Spleen (tissue), 11 donors: ENCODE results near the gene SLC9A4. TPM values are rescaled to one million over a fixed set of nuclear protein-coding genes. Genes with fewer than 3 reads are reported as not detected.

Experiments used
- DNase-seq: peaks from one replicate; pipeline ENCODE4 v3.0.0-alpha.2; 2020
- H3K27ac ChIP-seq, 8 donors: fragments of 200-600 bp; sonication (generic) in 7 of 8; 1 replicate in 4 of 8; 2 replicates in 4 of 8; pipeline versions ENCODE4 v1.5.0 to v1.8.0; 2016 to 2021; ENCODE audit warnings: inconsistent platforms in 4 of 8, mild to moderate bottlenecking in 4 of 8, moderate library complexity in 1 of 8
- H3K27me3 ChIP-seq, 7 donors: fragments of 200-600 bp; sonication (generic) in 6 of 7; replicated peaks in 1 of 7; 1 replicate in 4 of 7; 2 replicates in 3 of 7; pipeline versions ENCODE4 v1.5.0 to v1.8.0; 2016 to 2021; ENCODE audit warnings: inconsistent platforms in 3 of 7, mild to moderate bottlenecking in 1 of 7
- H3K36me3 ChIP-seq, 6 donors: fragments of 200-600 bp; sonication (generic) in 5 of 6; 1 replicate in 4 of 6; 2 replicates in 2 of 6; pipeline versions ENCODE4 v1.5.0 to v1.8.0; 2016 to 2021; ENCODE audit warnings: inconsistent platforms in 2 of 6
- H3K4me1 ChIP-seq, 6 donors: fragments of 200-600 bp; sonication (generic) in 5 of 6; 1 replicate in 3 of 6; 2 replicates in 3 of 6; pipeline versions ENCODE4 v1.5.0 to v1.8.0; 2016 to 2021; ENCODE audit warnings: inconsistent platforms in 3 of 6
- H3K4me3 ChIP-seq, 8 donors: fragments of 200-600 bp; sonication (generic) in 7 of 8; 1 replicate in 4 of 8; 2 replicates in 4 of 8; pipeline versions ENCODE4 v1.5.0 to v1.8.0; 2016 to 2021; ENCODE audit warnings: inconsistent platforms in 4 of 8, mild to moderate bottlenecking in 4 of 8, moderate library complexity in 2 of 8
- H3K9me3 ChIP-seq, 8 donors: fragments of 200-600 bp; sonication (generic) in 7 of 8; 1 replicate in 4 of 8; 2 replicates in 4 of 8; pipeline versions ENCODE4 v1.5.0 to v1.8.0; 2016 to 2021; ENCODE audit warnings: inconsistent platforms in 4 of 8
- CTCF ChIP-seq, 11 experiments: fragments of 200-600 bp in 7 of 11; fragments of 450-650 bp in 4 of 11; sonication (generic) in 4 of 11; IDR thresholded peaks in 8 of 11; conservative IDR thresholded peaks in 3 of 11; 1 replicate in 7 of 11; 2 replicates in 4 of 11; pipeline versions ENCODE4 v1.4.0 to v1.8.0; 2016 to 2021; ENCODE audit warnings: antibody characterized with exemption in 11 of 11, inconsistent platforms in 4 of 11, mild to moderate bottlenecking in 1 of 11
- POLR2A ChIP-seq, 3 donors: fragments of 450-650 bp; IDR thresholded peaks; one replicate each; pipeline ENCODE4 v1.5.1; 2017; ENCODE audit warnings: antibody characterized with exemption in 3 of 3, mild to moderate bottlenecking in 1 of 3
- POLR2AphosphoS5 ChIP-seq, 3 donors: sonication (generic); formaldehyde crosslinking; IDR thresholded peaks; one replicate each; pipeline ENCODE4 v1.5.1; 2017; ENCODE audit warnings: antibody characterized with exemption in 3 of 3
- WGBS, 5 donors: extraction: QIAGEN DNeasy Blood & Tissue Kit in 3 of 5; methylation state at CpG; one replicate each; pipeline versions ENCODE4 v1.1.5 to v1.1.7; 2013 to 2018; 5-methylcytosine and 5-hydroxymethylcytosine counted together
- intact Hi-C: fragments of 100-400 bp; cut with DNase I; formaldehyde crosslinking; loops from one replicate; pipeline ENCODE4 v1.15.0; 2023; ENCODE audit warnings: low total_unique reads
- polyA plus RNA-seq, 3 donors: library from polyadenylated mRNA; stranded (reverse); fragments of 200-250 nt; gene quantifications; one replicate each; pipeline ENCODE4 v1.2.1, GENCODE V29; 2013
- total RNA-seq, 7 donors: library from RNA; depleted of rRNA in 3 of 7; stranded (reverse); fragments of >200 nt in 3 of 7; fragmentation: NEBNext Ultra II Directional in 4 of 7; extraction: Animal tissue kit (Norgen Biotek cat#: 25700) in 4 of 7; gene quantifications; one replicate each; pipeline versions ENCODE4 v1.1.0 to v1.2.1, GENCODE V29; 2016 to 2021
- donor health status: healthy with polysubstance abuse.
- donor health status: DM: no; HTN: no; CAD: no; lungs with moderate emphysema.
- donor health status: DM: no; HTN: no; CAD: no.
- donor health status: Bipolar disorder and iron deficiency.
- donor health status: healthy.
- donor health status: DM: no; HTN: no; CAD: no.
- donor health status: DM: yes; HTN: yes; CAD: no.

SLC9A4 gene
- total and polyA plus RNA-seq, 10 donors = 0.10 TPM; not detected in 9

- no peaks in the 10 kb centered on the region for H3K9me3 ChIP-seq
- H3K27ac ChIP-seq = no peak overlapping the region
- intact Hi-C loops = no loop called here
- H3K4me1 ChIP-seq = no peaks in the 10 kb centered on the region
- DNase-seq = no peak
- 80 to 91% (median 87%) methylated on average over 1 of the region's 1 CpG for WGBS, 5 donors
- H3K27me3 ChIP-seq = peaks cover 0 to 13% (median 0%) of the 10 kb centered on the region in 7 donors
- H3K4me3 ChIP-seq = no peak overlapping the region
- H3K36me3 ChIP-seq = no peaks in the 10 kb centered on the region
- TF ChIP-seq POLR2A (IDR thresholded peaks at IDR 0.05) (no peak), POLR2AphosphoS5 (IDR thresholded peaks at IDR 0.05) (no peak), CTCF (IDR thresholded peaks at IDR 0.05 in 8 of 11, conservative IDR thresholded peaks at IDR 0.05 in 3 of 11) (no peak)
These were observed 26.5 kb downstream of the SLC9A4 start for GRCh38 chr2:102499558-102499957.

- Histone ChIP-seq H3K36me3 (no peaks in the 10 kb centered on the region), H3K27ac (no peak overlapping the region), H3K4me3 (no peak overlapping the region), H3K4me1 (no peaks in the 10 kb centered on the region), H3K9me3 (no peaks in the 10 kb centered on the region), H3K27me3 (peaks cover 0 to 21% (median 0%) of the 10 kb centered on the region in 7 donors)
- WGBS, 5 donors = 82 to 91% (median 86%) methylated on average over 3 to 8 of the region's 8 CpGs
- intact Hi-C loops = no loop called here
- no peak for DNase-seq
- TF ChIP-seq POLR2A (IDR thresholded peaks at IDR 0.05) (no peak), CTCF (IDR thresholded peaks at IDR 0.05 in 8 of 11, conservative IDR thresholded peaks at IDR 0.05 in 3 of 11) (no peak), POLR2AphosphoS5 (IDR thresholded peaks at IDR 0.05) (no peak)
These were observed 29.6 kb downstream of the SLC9A4 start for GRCh38 chr2:102502576-102502975.

- TF ChIP-seq CTCF (IDR thresholded peaks at IDR 0.05 in 8 of 11, conservative IDR thresholded peaks at IDR 0.05 in 3 of 11) (no peak), POLR2A (IDR thresholded peaks at IDR 0.05) (no peak), POLR2AphosphoS5 (IDR thresholded peaks at IDR 0.05) (no peak)
- no peak for DNase-seq
- H3K4me1 ChIP-seq = peaks cover 0 to 14% (median 10%) of the 10 kb centered on the region in 6 donors
- WGBS, 5 donors = 81 to 96% (median 90%) methylated on average over 8 of the region's 8 CpGs
- no peak overlapping the region for H3K4me3 ChIP-seq
- intact Hi-C loops = no loop called here
- no peaks in the 10 kb centered on the region for H3K36me3 ChIP-seq
- peaks cover 0 to 6% (median 0%) of the 10 kb centered on the region in 8 donors for H3K9me3 ChIP-seq
- peaks cover 0 to 26% (median 0%) of the 10 kb centered on the region in 7 donors for H3K27me3 ChIP-seq
- H3K27ac ChIP-seq = no peak overlapping the region
These were observed 31.8 kb downstream of the SLC9A4 start for GRCh38 chr2:102504833-102505232.

GRCh38 chr2:102505290-102505689 lies 32.3 kb downstream of the SLC9A4 start:
- Histone ChIP-seq H3K36me3 (no peaks in the 10 kb centered on the region), H3K27me3 (peaks cover 0 to 26% (median 0%) of the 10 kb centered on the region in 7 donors), H3K4me1 (peaks cover 0 to 19% (median 11%) of the 10 kb centered on the region in 6 donors), H3K27ac (no peak overlapping the region), H3K9me3 (peaks cover 0 to 6% (median 0%) of the 10 kb centered on the region in 8 donors), H3K4me3 (no peak overlapping the region)
- intact Hi-C loops = no loop called here
- TF ChIP-seq CTCF (IDR thresholded peaks at IDR 0.05 in 8 of 11, conservative IDR thresholded peaks at IDR 0.05 in 3 of 11) (no peak), POLR2AphosphoS5 (IDR thresholded peaks at IDR 0.05) (no peak), POLR2A (IDR thresholded peaks at IDR 0.05) (no peak)
- WGBS, 5 donors = 71 to 80% (median 76%) methylated on average over 10 of the region's 10 CpGs
- DNase-seq = no peak
